Urinary bladder (tissue), 4 donors: ENCODE measurements around the gene DYNLT2B. TPM values are rescaled to one million over a fixed set of nuclear protein-coding genes. Genes with fewer than 3 reads are reported as not detected.
"Not testable (repeated sequence)": the region's sequence is repeated elsewhere in the genome, so short reads cannot be mapped to it uniquely, and the experiment has no call there.

Experiments used
- DNase-seq: peaks from one replicate; pipeline ENCODE4 v3.0.0-alpha.2; 2015; ENCODE audit errors: extremely low spot score
- H3K27ac ChIP-seq: one replicate; pipeline ENCODE4 v1.5.1; 2013; ENCODE audit warnings: low read depth, mild to moderate bottlenecking, moderate library complexity
- H3K36me3 ChIP-seq: one replicate; pipeline ENCODE4 v1.6.1; 2013; ENCODE audit warnings: mild to moderate bottlenecking, moderate library complexity; ENCODE audit not compliant: insufficient read depth
- H3K4me1 ChIP-seq: one replicate; pipeline ENCODE4 v1.6.1; 2013; ENCODE audit warnings: mild to moderate bottlenecking, moderate library complexity; ENCODE audit not compliant: insufficient read depth
- H3K4me3 ChIP-seq: one replicate; pipeline ENCODE4 v1.5.1; 2013; ENCODE audit warnings: low read depth, low read length
- WGBS: extraction: QIAGEN DNeasy Blood & Tissue Kit; methylation state at CpG from one replicate; pipeline ENCODE4 v1.1.7; 2013; 5-methylcytosine and 5-hydroxymethylcytosine counted together
- polyA plus RNA-seq: library from polyadenylated mRNA; stranded (reverse); fragments of 200-250 nt; gene quantifications from one replicate; pipeline ENCODE4 v1.2.3, GENCODE V29; 2013
- total RNA-seq: library from RNA; depleted of rRNA; stranded (reverse); fragments of >200 nt; gene quantifications from one replicate; pipeline ENCODE4 v1.2.3, GENCODE V29; 2014
- donor health status: healthy with polysubstance abuse.
- donor health status: healthy.

The DYNLT2B gene
- total and polyA plus RNA-seq, 2 donors, result 9.4 to 16.3 TPM

DNA sequence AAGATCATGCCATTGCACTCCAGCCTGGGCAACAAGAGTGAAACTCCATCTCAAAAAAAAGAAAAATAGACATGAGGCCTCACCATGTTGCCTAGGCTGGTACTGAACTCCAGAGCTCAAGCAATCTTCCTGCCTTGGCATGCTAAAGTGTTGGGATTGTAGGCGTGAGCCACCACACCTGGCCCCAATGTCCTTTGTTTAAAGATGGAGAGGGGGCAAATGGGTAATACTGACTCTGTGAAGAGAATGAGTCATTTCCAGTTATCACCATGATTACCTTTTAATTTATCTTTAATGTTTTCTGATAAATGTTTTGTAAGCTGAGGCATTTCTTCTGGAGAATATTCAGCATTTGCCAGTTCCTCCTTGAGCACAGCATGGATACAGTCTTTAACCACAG, 2.2 kb downstream of the DYNLT2B start:
- H3K4me3 ChIP-seq, result no peak overlapping the region
- DNase-seq, result no peak
- no peak overlapping the region for H3K27ac ChIP-seq
- WGBS, result 88% methylated on average over 1 of the region's 1 CpG
- no peaks in the 10 kb centered on the region for H3K36me3 ChIP-seq
- H3K4me1 ChIP-seq, result no peaks in the 10 kb centered on the region

DNA sequence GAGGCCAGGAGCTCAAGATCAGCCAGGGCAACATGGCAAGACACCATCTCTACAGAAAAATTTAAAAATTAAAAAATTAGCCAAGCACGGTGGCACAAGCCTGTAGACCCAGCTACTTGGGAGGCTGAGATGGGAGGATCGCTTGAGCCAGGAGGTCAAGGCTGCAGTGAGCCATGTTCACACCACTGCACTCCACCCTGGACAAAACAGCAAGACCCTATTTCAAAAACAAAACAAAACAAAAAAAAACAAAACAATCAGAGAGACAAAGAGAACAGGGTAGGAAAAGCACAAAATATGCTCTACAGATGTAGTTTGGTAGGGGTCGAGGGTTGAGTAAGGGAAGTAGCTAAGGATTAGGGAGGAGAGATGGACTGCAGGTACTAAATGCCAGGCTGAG, 3.4 kb downstream of the DYNLT2B start:
- H3K27ac ChIP-seq, result no peak overlapping the region
- H3K4me1 ChIP-seq, result no peaks in the 10 kb centered on the region
- WGBS, result 96% methylated on average over 3 of the region's 3 CpGs
- no peaks in the 10 kb centered on the region for H3K36me3 ChIP-seq
- no peak overlapping the region for H3K4me3 ChIP-seq
- no peak for DNase-seq

DNA sequence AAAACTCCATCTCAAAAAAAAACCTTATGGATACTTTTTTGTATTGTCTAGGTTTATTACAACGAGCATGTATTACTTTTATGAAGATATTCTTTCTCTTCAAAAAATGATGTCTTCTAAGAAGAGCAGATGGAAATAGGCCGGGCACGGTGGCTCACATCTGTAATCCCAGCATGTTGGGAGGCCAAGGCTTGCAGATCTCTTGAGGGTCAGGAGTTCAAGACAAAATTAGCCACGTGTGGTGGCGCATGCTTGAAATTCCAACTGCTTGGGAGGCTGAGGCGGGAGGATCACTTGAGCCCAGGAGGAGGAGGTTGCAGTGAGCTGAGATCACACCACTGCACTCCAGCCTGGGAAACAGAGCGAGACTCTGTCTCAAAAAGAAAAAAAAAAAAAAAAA, 4.0 kb downstream of the DYNLT2B start:
- H3K36me3 ChIP-seq, H3K27ac ChIP-seq, H3K4me3 ChIP-seq, DNase-seq, H3K4me1 ChIP-seq: not testable (repeated sequence)
- 86% methylated on average over 7 of the region's 7 CpGs for WGBS

DNA sequence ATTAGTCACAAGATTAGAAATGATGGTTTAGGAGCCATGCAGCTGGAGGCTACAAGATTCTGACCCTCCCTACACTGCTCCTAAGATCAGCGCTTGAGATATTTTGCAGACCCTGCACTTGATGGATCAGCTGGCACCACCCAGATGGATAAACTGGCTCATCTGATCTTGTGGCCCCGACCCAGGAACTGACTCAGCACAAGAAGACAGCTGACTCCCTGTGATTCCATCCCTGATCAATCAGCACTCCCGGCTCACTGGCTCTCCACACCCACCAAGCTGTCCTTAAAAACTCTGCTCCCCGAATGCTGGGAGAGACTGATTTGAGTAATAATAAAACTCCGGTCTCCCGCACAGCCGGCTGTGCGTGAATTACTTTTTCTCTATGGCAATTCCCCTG, 15.1 kb downstream of the DYNLT2B start:
- WGBS, result 94% methylated on average over 8 of the region's 8 CpGs
- not testable (repeated sequence) for H3K36me3 ChIP-seq, DNase-seq, H3K27ac ChIP-seq, H3K4me3 ChIP-seq, H3K4me1 ChIP-seq

DNA sequence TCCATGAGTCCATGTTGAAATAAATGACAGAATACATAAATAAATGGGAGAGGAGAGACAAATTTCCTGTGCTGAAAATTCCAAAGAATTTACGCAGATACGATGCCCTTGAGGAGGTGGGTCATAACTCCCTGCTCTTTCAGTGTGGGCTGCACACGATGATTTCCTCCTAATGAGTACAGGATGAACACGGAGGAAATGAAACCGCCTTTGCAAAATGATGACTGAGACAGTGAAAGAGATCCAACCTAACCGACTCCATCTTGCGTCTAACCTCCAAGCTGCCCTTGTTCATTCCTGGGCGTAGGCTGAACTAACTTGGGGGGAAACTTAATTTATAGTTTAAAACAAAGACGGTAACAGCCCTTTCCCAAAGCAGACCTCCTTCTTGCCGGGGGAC, 15.5 kb downstream of the DYNLT2B start:
- H3K4me3 ChIP-seq, H3K27ac ChIP-seq, DNase-seq, H3K36me3 ChIP-seq, H3K4me1 ChIP-seq: not testable (repeated sequence)
- WGBS, result 83% methylated on average over 7 of the region's 10 CpGs

DNA sequence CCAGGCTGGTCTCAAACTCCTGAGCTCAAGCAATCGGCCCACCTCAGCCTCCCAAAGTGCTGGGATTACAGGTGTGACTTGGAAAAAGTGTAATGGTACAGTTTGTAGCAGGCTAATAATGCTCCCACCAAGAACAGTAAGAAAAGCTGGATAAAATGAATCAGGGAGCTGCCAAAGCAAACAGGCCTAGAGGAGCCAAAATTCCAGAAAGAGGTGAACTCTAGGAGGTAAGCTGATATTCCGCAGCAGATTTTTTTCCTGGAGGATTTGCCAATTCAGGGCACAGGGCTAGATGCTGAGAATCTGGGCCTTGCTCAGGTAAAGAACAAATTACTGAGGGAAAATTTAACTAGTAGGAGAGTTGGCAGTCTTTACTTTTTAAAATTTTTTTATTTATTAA, 19.5 kb downstream of the DYNLT2B start:
- WGBS, result 98% methylated on average over 2 of the region's 2 CpGs

DNA sequence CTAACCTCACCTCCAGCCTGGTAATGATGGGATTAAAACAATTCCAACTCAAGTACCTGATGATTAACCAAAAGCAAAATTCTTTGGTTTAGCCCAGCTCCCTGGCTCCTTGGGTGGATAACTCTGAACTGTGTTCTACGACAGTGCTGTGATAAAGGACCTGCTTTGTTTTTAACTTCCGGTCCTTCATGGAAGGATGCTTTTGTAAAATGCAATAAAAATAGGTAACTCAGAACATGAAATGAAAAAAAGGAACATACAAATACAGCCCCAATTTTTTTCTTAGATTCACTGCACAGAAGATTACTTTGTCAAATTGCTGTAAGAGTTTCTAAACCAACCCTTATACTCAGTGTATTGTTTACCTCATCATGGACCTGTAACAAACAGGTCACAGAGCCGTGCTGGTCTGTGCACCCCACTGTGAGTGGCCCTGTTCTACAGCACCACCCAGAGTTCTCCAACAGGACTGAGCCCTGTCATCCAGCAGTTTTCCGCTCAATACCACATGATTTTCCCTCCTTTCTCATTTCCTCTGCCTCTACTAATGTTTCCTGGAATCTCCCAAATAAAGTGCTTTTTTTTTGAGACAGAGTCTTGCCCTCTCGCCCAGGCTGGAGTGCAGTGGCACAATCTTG, 25.6 kb downstream of the DYNLT2B start:
- no peak overlapping the region for H3K27ac ChIP-seq
- H3K36me3 ChIP-seq, result no peaks in the 10 kb centered on the region
- no peaks in the 10 kb centered on the region for H3K4me1 ChIP-seq
- no peak for DNase-seq
- H3K4me3 ChIP-seq, result no peak overlapping the region
- WGBS, result 84% methylated on average over 5 of the region's 5 CpGs

More for the DNA sequence above, 19.5 kb downstream of the DYNLT2B start:
- H3K36me3 ChIP-seq, result peaks cover 2% of the 10 kb centered on the region
- H3K27ac ChIP-seq, result no peak overlapping the region
- no peaks in the 10 kb centered on the region for H3K4me1 ChIP-seq
- H3K4me3 ChIP-seq, result no peak overlapping the region
- DNase-seq, result no peak

DNA sequence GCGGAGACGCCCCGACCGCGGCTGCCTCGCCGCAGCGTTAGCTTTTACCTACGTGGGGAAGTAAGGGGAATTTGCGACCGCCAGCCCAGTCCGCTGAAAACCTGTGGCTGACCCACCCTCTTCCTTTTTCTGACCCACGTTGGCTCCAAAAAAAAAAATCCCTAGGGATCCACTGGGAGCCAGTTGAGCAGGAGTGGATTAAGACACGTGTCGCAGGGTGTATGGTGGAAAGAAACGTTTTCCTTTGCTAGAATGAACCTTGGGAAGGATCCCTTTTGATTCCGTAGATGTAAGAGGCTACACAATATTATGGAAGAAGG, 29.9 kb downstream of the DYNLT2B start:
- under 1% methylated on average over 17 of the region's 17 CpGs for WGBS
- no peak for DNase-seq
- Histone ChIP-seq H3K27ac (peak overlapping the region; percentile 94), H3K36me3 (no peaks in the 10 kb centered on the region), H3K4me1 (no peaks in the 10 kb centered on the region), H3K4me3 (peak overlapping the region; percentile 67)

DNA sequence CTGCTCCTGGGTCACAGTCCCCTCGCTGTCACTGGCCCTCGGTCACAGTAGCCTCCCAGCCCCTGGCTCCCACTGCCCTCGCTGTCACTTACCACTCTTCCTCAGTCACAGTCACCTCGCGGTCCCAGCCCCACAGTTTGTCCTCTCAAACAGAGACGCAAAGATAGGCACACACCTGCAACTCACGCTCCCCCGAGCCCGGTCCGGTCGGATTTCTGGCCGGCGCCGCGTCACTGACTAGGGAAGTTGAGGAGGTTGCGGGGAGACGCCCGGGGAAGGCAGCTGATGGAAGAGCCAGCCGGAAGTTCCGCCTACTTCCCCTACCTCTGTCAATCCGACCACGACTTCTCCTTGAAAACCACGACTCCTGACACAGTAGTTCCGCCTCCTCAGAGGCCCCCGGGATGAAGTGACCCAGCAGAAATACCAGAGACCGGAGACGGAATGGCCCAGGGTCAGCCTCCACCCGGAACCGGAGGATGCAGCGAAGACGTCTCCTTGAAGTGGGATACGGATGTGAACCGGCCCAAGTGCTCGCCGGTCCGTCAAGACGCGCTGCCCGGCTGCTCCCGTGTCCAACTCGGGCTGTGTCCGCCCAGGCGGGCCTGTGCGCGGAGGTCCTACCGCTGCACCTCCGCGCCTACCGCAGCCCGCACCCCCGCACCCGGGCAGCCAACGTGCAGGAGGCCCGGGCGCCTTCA, 30.4 kb downstream of the DYNLT2B start, which contains the start of gene PCYT1A:
TSS of gene PCYT1A (minus strand) at position 287 of the 701 bp plus-strand sequence. CDS start 17,195 bp downstream, outside the sequence.
- Histone ChIP-seq H3K4me1 (no peaks in the 10 kb centered on the region), H3K36me3 (no peaks in the 10 kb centered on the region), H3K4me3 (peak within 1 kb of the TSS; percentile 67), H3K27ac (peak within 1 kb of the TSS; percentile 94)
- peak; percentile 92 for DNase-seq
- WGBS, result under 1% methylated on average over 55 of the region's 55 CpGs

DNA sequence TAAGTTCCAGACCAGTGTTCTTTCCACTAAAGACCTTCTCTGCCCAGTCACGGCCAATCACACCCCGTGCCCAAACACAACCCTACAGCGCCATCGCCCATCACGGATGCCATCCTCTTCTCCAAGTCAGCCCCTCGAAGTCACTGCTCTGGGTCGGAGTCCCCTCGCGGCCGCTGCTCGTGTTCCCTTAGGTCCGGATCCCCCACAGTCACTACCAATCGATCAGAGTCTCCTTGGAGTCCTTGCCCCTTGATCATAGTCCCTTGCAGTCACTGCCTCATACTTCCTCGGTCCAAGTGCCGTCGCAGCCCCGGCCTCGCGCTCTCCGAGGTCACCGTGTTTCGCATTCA, 31.0 kb downstream of the DYNLT2B start:
- WGBS, result under 1% methylated on average over 22 of the region's 22 CpGs
- no peaks in the 10 kb centered on the region for H3K36me3 ChIP-seq
- peak overlapping the region; percentile 67 for H3K4me3 ChIP-seq
- peak overlapping the region; percentile 78 for H3K27ac ChIP-seq
- no peaks in the 10 kb centered on the region for H3K4me1 ChIP-seq
- no peak for DNase-seq

DNA sequence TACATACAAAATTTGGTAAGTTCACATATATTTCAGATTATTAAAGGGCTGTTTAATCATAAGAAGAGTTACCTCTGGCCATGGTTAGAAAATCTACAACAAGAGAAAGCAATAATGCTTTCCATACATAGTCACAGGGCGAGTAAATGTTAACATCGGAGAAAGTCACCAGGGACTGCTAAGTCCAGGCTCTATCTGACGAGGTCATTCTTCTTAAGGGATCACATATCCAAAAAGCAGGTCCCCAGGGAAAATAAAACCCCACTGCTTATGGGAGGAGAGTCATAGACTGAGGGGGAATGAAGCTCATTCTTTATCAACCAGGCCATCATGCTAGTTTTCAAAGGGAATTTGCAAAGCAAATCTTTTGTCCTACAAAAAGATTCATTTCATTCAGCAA, 33.6 kb downstream of the DYNLT2B start:
- Histone ChIP-seq H3K27ac (no peak overlapping the region), H3K4me1 (no peaks in the 10 kb centered on the region), H3K4me3 (no peak overlapping the region), H3K36me3 (no peaks in the 10 kb centered on the region)
- DNase-seq, result no peak
- WGBS, result 51% methylated on average over 3 of the region's 3 CpGs

DNA sequence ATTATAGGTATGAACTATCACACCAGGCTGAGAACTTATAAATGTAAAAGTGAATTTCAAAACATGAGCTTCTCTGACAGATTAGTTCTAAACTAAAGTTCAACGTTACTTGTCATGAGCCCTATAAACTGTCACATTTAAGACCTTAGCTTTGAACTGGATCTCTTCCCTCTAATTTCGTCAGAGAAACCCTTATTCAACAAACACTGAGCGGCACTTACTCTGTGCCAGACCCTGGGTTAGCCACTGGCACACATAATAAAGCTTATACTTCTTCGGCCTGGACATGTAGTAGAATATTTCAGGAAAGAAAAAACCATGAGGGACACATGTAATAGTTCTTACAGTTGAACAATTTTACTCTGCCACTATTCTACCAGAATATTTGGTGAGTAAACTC, 36.1 kb downstream of the DYNLT2B start:
- no peak for DNase-seq
- no peak overlapping the region for H3K27ac ChIP-seq
- no peaks in the 10 kb centered on the region for H3K4me1 ChIP-seq
- WGBS, result 71% methylated on average over 4 of the region's 4 CpGs
- H3K4me3 ChIP-seq, result no peak overlapping the region
- no peaks in the 10 kb centered on the region for H3K36me3 ChIP-seq

DNA sequence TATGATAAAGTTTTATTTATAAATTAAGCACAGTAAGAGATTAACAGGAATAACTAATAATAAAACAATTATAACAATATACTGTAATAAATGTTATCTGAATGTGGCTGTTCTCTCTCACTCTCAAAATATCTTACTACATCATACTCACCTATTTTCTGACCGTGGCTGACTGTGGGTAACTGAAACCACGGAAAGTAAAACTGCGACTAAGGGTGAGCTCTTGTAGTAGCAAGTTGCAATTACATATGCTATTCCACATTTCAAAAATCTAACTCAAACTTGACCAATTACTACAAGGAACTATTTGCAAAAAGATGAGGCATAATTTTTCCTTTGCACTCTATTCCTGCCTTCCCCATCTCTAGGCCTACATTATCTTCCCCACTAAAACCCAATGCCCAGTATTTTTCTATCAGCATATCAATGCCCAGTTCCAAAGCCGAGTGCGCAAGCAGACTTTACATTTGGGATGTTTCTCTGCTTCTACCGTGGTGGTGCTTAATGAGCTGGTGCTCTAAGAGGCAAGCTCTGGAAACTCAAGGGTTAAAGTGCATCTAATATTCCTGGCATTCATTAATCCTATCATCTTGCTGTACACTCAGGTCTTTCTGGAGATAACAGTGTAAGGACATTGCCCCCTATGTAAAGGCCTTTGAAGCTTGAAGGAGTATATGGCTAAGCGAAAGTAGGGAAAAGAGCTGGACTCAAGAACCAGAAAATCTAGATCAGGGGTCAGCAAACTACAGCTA, 37.2 kb downstream of the DYNLT2B start:
- Histone ChIP-seq H3K4me3 (no peak overlapping the region), H3K4me1 (no peaks in the 10 kb centered on the region), H3K36me3 (no peaks in the 10 kb centered on the region), H3K27ac (no peak overlapping the region)
- DNase-seq, result no peak
- WGBS, result 89% methylated on average over 7 of the region's 7 CpGs

DNA sequence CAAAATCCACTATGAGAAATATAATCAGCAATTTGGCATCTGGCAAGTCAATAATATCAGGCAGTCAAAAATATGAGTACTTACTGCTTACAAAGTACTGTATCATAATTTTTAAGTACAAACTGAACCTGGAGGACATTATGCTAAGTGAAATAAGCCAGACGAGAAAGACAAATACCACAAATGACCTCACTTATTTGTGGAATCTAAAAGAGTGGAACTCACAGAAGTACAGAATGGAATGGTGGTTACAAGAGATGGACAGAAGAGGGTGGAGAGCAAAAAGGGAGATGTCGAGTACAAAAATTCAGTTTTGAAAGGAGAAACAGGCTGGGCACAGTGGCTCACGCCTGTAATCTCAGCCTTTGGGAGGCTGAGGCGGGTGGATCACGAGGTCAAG, 42.9 kb downstream of the DYNLT2B start:
- Histone ChIP-seq H3K36me3 (no peaks in the 10 kb centered on the region), H3K27ac (no peak overlapping the region), H3K4me3 (no peak overlapping the region), H3K4me1 (no peaks in the 10 kb centered on the region)
- 95% methylated on average over 5 of the region's 5 CpGs for WGBS
- no peak for DNase-seq
